T-helper 2 cell treated with Interferon-gamma antibody and Interleukin-4, amounts not matched to agents 100 ng/mL and 5 ng/mL, for 36 hours (primary cell): ENCODE results near the gene DNAH6. TPM values are rescaled to one million over a fixed set of nuclear protein-coding genes. Genes with fewer than 3 reads are reported as not detected.
"Not testable (repeated sequence)": the region's sequence is repeated elsewhere in the genome, so short reads cannot be mapped to it uniquely, and the experiment has no call there.

Source experiments
- intact Hi-C: fragments of 100-400 bp; cut with micrococcal nuclease; formaldehyde crosslinking; loops from one replicate; pipeline ENCODE4 v1.15.1; 2023
- total RNA-seq: library from RNA; stranded (reverse); gene quantifications from 2 replicates; pipeline ENCODE4 v1.2.3, GENCODE V29; 2022

DNAH6 gene
- total RNA-seq: 0.16 and 0.23 TPM in 2 replicates

DNA sequence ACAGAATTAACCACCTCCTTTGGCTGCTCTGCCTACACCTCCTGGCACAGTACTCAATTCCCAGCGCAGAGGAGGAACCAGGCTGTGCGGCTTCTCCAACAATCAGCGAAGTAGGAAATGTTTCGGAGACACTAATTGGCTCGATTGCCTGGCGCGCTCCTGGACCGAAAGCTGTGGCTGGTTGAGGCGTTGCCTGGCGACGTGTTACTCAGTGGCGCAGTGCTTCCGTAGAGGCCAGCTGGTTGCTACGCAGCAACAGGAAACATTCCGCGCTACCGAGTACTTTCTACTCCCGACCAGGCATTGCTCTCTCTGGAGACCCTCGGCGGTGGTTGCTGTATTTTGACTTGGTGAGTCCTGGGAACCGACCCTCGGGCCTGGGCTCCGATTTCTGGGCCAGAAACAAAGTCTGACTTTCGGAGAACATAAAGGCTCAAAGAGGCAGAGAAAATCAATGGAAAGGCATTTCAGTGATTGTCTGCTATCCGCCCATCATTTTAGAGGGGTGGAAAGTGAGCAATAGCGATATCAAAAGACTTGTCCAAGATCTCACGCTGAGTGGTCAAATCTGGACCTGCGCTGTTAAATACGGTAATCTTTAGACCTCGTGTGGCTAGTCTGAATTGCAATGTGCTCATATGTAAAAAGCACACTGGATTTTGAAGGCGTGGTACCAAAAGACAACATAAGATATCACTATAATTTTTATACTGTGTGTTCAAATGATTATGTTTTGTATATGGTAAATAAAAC lies at the start of gene DNAH6:
TSS of gene DNAH6 (plus strand) at position 265 of the 753 bp plus-strand sequence. CDS start 1,329 bp downstream, outside the sequence.
- intact Hi-C loops: loop anchor here (1.0 kb wide), 3 partner anchors 57 to 365 kb away; partner anchors contain the start of genes SUCLG1 and TRABD2A

- intact Hi-C loops: no loop called here
Measured at GRCh38 chr2:84467389-84467788, 48.9 kb upstream of the DNAH6 start.

- intact Hi-C loops: not testable (repeated sequence)
Measured at GRCh38 chr2:84472423-84472822, 43.9 kb upstream of the DNAH6 start.

- intact Hi-C loops: no loop called here
Measured at GRCh38 chr2:84472856-84473565, 43.3 kb upstream of the DNAH6 start.

DNA sequence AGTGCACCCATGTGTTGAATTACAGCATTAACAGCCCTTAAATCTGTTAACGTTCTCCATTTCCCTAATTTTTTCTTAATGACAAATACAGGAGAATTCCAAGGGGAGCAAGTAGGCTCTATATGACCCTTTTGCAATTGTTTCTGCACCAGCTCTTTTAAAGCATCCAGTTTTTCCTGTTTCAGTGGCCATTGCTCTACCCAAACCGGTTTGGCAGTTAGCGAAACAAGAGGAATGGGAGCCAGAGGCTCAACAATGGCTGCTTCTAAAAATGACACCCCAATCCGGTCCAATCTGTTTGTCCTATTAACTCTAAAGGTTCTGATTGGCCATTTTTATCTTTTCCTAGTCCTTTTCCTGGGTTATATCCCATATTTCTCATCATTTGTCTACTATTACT lies 42.1 kb upstream of the DNAH6 start:
- intact Hi-C loops: no loop called here

DNA sequence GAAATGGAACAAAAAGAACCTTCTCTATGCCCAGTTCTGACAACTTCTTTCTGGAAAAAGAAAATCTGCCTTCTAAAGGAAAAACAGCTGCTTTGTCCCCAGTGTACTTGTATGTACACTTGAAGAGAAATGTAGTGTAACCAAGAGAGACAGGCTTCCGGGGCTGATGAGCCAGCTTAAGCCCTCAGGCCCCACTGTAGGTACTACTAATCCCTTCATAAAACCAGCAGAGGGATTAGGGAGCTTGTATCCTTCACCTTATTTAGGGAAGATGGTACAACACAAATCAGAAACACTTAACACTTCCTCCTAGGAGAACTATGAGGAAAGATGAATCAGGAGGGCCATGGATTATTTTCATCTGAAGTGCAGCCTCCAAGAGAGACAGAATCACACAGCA lies 38.4 kb upstream of the DNAH6 start:
- intact Hi-C loops: no loop called here

GRCh38 chr2:84478867-84479266 lies 37.4 kb upstream of the DNAH6 start:
- intact Hi-C loops: no loop called here

DNA sequence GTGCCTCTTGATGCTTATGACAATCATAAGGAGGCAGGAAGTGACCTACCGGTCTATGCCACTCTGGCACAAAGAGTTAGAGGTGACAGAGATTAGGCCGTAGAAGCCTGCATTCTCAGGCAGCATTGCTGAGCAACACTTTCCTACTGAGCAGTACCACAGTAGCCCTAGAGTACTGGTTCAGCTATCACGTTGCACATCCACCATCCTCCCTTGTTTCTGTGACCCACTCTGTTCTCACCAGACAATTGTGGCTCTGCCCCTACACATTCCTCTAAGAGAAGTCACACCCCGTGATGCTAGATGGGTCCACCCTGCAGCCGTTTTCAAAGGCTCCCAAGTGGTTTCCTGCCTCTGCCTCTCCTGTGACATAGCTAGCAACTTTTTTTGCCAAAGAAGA lies 34.6 kb upstream of the DNAH6 start:
- intact Hi-C loops: no loop called here

DNA sequence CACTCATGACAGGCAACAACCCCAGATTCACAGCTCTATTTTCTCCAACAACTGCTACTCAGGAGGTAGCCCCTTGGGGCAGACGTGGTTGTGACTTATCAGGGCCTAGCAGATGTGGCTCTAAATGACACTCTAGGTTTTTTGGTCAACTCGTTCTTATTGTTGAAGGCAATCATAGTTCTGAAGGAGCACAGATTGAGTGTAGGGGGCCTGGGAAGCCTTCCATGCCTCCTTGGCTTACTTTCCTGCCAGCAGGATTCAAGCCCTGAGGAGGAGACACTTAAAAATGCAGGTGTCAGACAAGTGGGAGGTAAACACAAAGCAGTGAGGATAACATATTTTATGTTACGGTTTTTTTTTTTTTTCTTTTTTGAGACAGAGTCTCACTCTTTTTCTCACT lies 33.7 kb upstream of the DNAH6 start:
- intact Hi-C loops: no loop called here

DNA sequence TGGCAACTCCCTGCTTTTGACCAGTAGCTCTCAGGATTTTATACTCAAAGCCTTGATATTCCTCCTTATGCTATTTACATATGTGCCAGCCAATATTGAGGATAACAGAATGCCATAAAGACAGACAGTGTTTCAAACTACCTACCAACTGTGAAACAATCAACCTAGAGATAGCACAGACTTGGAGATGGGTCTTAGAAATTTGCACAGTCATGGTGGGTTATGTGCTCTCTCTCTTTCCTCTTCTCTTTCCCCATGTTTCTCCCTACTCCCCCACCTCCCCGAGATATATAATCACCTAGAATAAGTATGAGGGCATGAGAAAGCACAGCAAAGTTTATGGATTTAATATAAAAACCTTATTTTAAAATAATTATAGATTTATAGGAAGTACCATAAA lies 33.0 kb upstream of the DNAH6 start:
- intact Hi-C loops: no loop called here

- intact Hi-C loops: no loop called here
Measured at GRCh38 chr2:84486441-84487115, 29.7 kb upstream of the DNAH6 start.

DNA sequence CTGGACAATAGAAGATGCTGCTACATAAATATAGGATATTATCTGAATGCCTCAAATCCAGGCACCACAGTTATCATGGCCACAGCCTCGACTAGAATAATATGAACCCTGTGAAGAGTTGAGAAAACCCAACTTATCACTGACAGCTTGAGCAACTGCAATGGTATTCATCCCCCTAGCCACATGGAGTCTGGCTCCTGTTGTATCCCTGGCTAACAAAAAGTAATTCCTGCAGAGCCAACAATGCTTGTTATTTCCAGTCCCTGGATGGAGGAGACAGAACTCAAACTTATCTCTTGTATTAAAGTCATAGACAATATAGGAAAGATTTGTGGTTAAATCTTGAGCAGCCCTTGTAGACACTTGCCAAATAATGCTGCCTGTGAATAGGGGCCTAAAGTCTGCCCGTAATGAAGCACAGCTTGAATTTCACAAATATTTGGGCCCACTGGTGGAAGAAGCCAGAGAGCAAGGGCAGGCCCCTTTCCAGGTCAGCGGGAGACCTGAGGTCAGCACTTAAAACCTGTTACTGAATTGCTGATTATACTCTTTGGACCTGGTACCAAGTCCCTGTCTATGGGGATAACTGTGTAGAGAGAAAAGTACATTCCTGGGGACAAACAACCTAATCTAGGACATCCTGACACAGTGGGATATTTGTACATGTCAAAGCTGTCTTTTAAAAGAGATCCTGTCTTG lies 28.9 kb upstream of the DNAH6 start:
- intact Hi-C loops: no loop called here

- intact Hi-C loops: loop anchor here (5.0 kb wide), 1 partner anchor 796 kb away; no protein-coding TSS in a partner anchor
Measured at GRCh38 chr2:84491256-84491655, 25.0 kb upstream of the DNAH6 start.

DNA sequence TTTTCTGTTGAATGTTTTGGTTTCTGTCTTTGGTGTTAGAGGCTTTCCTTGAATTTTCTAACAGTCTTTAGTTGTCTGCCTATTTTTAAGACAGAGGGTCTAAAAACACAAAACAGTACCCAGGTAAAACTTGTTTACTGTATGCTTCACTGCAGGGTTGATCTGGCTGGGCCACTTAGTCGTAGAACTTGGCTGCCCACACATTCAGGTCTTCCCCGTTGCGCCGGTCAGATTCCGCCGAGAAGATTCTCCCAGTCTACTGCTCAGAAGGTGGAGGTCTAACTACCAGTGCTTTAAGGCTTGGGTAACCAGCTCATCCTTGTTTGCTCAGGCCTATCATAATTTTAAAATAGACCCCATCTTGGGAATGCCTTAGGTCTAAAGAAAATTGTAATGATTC lies 24.6 kb upstream of the DNAH6 start:
- intact Hi-C loops: loop anchor here (5.0 kb wide), 1 partner anchor 796 kb away; no protein-coding TSS in a partner anchor

- intact Hi-C loops: loop anchor here (5.0 kb wide), 1 partner anchor 795 kb away; no protein-coding TSS in a partner anchor
Measured at GRCh38 chr2:84492571-84492970, 23.7 kb upstream of the DNAH6 start.

DNA sequence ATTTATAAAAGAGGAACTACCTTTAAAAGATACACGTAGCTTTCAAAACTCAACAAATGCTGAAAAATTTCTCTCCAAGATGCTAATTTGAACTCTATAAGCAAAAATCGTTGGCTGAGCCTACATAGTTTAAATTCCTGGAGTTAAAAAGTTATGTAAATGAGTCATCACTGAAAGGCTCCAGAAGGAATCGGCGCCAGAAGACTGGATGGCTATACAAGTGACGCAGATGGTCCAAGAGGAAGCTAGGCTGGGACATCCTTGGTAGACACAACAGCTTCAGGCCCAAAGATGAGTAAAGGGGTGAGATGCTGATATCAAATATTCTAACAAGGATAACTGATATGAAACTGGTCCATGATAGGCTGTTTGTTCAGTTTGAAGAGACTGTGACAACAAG lies 22.8 kb upstream of the DNAH6 start:
- intact Hi-C loops: loop anchor here (5.0 kb wide), 1 partner anchor 794 kb away; no protein-coding TSS in a partner anchor

GRCh38 chr2:84494070-84494469 lies 22.2 kb upstream of the DNAH6 start:
- intact Hi-C loops: loop anchor here (5.0 kb wide), 1 partner anchor 793 kb away; no protein-coding TSS in a partner anchor

DNA sequence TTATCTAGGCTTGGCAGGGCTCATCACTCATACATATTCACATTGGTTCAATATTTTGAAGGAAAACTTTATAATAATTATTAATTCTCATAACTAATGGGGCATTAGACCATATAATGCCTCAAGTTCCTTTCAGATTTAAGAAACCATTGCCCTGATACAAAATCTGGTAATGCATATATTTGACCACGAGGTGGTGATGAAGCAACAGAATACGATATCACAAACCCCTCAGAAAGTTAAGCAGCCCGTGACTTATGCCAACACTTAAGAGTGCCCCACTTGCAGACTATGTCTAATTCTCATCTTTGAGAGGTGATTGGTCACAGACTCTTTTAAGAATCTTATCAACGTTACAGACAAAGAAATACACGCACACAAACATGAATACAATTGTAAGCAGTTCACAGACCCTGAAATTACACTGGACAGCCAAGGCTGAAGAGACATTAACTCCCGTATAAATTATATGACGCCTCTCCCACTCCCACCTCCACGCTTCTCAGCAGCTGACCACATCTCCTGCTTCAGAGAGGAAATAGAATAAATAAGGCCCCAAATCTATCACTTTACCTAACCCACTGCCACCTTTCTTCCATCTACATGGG lies 20.7 kb upstream of the DNAH6 start:
- intact Hi-C loops: loop anchor here (1.0 kb wide), 4 partner anchors 136 to 430 kb away; no protein-coding TSS in a partner anchor

DNA sequence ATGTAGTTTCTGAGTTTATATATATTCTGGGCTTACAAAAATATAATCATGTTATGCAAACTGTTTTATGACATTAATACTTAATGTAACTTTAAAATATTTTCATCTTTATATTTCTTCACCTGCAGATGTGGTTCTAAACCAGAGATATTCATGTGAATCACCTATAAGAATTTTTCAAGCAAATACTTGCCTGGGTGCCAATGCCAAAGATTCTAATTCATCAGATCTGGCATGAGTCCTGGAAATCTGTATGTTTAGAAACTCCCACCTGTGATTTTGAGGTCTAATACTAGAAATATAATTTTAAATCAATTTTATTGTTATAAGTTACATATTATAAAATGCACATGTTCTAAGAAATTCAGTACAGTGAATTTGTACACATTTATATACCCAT lies 19.9 kb upstream of the DNAH6 start:
- intact Hi-C loops: no loop called here

DNA sequence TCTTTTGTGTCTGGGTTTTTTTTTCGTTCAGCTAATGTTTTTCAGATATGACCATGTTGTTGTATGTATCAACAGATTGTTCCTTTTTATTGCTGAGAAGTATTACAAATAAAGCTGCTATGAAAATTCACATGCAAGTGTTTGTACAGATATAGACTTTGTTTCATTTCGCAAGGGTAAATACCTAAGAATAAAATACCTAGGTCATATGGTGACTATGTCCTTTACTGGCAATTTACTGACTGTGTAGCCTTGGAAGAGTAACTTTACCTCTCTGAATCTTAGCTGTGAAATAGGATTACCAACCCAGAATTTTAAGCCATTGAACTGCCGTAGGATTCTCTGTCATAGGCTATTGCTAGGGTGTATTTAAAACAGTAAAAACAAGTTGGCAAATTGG lies 19.0 kb upstream of the DNAH6 start:
- intact Hi-C loops: no loop called here
